Tibial nerve (tissue), 4 donors: ENCODE data around the gene LRP6.

Experiments used
- CTCF ChIP-seq, 5 experiments: fragments of 200-600 bp in 3 of 5; fragments of 450-650 bp in 2 of 5; sonication (generic) in 3 of 5; IDR thresholded peaks; one replicate each; pipeline ENCODE4 v1.5.1; 2016 to 2019; ENCODE audit warnings: antibody characterized with exemption in 5 of 5, mild to moderate bottlenecking in 3 of 5, moderate library complexity in 2 of 5
- EP300 ChIP-seq, 2 donors: sonication (generic); formaldehyde crosslinking; IDR thresholded peaks; one replicate each; pipeline ENCODE4 v1.6.1; 2017; ENCODE audit warnings: antibody characterized with exemption in 2 of 2, mild to moderate bottlenecking in 1 of 2
- POLR2A ChIP-seq, 2 donors: fragments of 450-650 bp; IDR thresholded peaks; one replicate each; pipeline ENCODE4 v1.6.1; 2017; ENCODE audit warnings: antibody characterized with exemption in 2 of 2, mild to moderate bottlenecking in 2 of 2, moderate library complexity in 2 of 2

- no peak for TF ChIP-seq CTCF (IDR thresholded peaks at IDR 0.05)
- no peak for TF ChIP-seq EP300 (IDR thresholded peaks at IDR 0.05)
- no peak for TF ChIP-seq POLR2A (IDR thresholded peaks at IDR 0.05)
Observed at GRCh38 chr12:12247584-12247983, 19.3 kb downstream of the LRP6 start.
